Esophagus muscularis mucosa (tissue), 4 donors: Measurements from ENCODE around the gene DOCK4.
A peak's percentile ranks its signal among the peaks of the same experiment; 100 is the strongest.

Source experiments
- CTCF ChIP-seq, 3 experiments: fragments of 200-600 bp in 2 of 3; fragments of 450-650 bp in 1 of 3; sonication (generic) in 2 of 3; IDR thresholded peaks; one replicate each; pipeline ENCODE4 v1.5.1; 2017 to 2019; ENCODE audit warnings: antibody characterized with exemption in 3 of 3, mild to moderate bottlenecking in 2 of 3, moderate library complexity in 1 of 3
- EP300 ChIP-seq: sonication (generic); formaldehyde crosslinking; IDR thresholded peaks from one replicate; pipeline ENCODE4 v1.6.1; 2017; ENCODE audit warnings: antibody characterized with exemption
- POLR2A ChIP-seq: fragments of 450-650 bp; IDR thresholded peaks from one replicate; pipeline ENCODE4 v1.6.1; 2017; ENCODE audit warnings: antibody characterized with exemption, moderate library complexity, mild to moderate bottlenecking, low read depth
- POLR2AphosphoS5 ChIP-seq, 2 donors: sonication (generic); formaldehyde crosslinking; IDR thresholded peaks; one replicate each; pipeline ENCODE4 v1.6.1; 2017; ENCODE audit warnings: antibody characterized with exemption in 2 of 2

GRCh38 chr7:111741811-111742240, 464.4 kb downstream of the DOCK4 start:
- no peak for TF ChIP-seq POLR2A
- TF ChIP-seq CTCF (IDR thresholded peaks at IDR 0.05), result peak; percentile 65 to 74 (median 65)
- TF ChIP-seq POLR2AphosphoS5 (IDR thresholded peaks at IDR 0.05), result no peak
- no peak for TF ChIP-seq EP300
